Measurements from ENCODE around the gene TBX19. TPM values are rescaled to one million over a fixed set of nuclear protein-coding genes. Genes with fewer than 3 reads are reported as not detected.

The TBX19 gene
- total RNA-seq, 1 experiment from 2014 or later = 2.0 TPM

- H3K27ac ChIP-seq = no peak overlapping the region
- TF ChIP-seq CTCF (conservative IDR thresholded peaks at IDR 0.05) (no peak), EZH2 (IDR thresholded peaks at IDR 0.05; ENCODE audit: low read depth) (no peak)
- H3K36me3 ChIP-seq (ENCODE audit: low read depth) = no peaks in the 10 kb centered on the region
- BruUV-seq (replicated peaks) = no TSS peak
- no peaks in the 10 kb centered on the region for H3K9me2 ChIP-seq (ENCODE audit: insufficient read depth)
- no peak overlapping the region for H3K4me2 ChIP-seq
- ChIA-PET CTCF (interaction anchor here (1.3 to 1.8 kb wide), 5 partner anchors 79 to 293 kb away, joined by 3 to 14 read pairs (median 8); no protein-coding TSS in a partner anchor), POLR2A (ENCODE audit: unreplicated experiment) (no interaction called here)
- no peak for DNase-seq
- no peaks in the 10 kb centered on the region for H3K79me2 ChIP-seq (ENCODE audit: low read depth)
- intact Hi-C loops (cut with micrococcal nuclease; ENCODE audit: unreplicated experiment) = loop anchor here (2.0 to 10.0 kb wide), 8 partner anchors 95 to 1121 kb away; no protein-coding TSS in a partner anchor
- no peaks in the 10 kb centered on the region for H3F3A ChIP-seq (ENCODE audit: insufficient read depth, low read depth)
- H3K27me3 ChIP-seq (ENCODE audit: insufficient read depth, low read depth) = no peaks in the 10 kb centered on the region
- no peaks in the 10 kb centered on the region for H4K20me1 ChIP-seq (ENCODE audit: insufficient read depth)
- no peak overlapping the region for H3K4me3 ChIP-seq
- no peaks in the 10 kb centered on the region for H3K4me1 ChIP-seq (replicated peaks; ENCODE audit: insufficient read depth)
- no peak overlapping the region for H2AFZ ChIP-seq
- H3K9me3 ChIP-seq (ENCODE audit: insufficient read depth, low read depth) = no peaks in the 10 kb centered on the region
These were observed 62.9 kb downstream of the TBX19 start for GRCh38 chr1:168343566-168343965.

GRCh38 chr1:168344517-168344916 is 63.8 kb downstream of the TBX19 start:
- Histone ChIP-seq H3K27me3 (ENCODE audit: insufficient read depth, low read depth) (no peaks in the 10 kb centered on the region), H3K27ac (no peak overlapping the region), H3K4me1 (replicated peaks; ENCODE audit: insufficient read depth) (no peaks in the 10 kb centered on the region), H3K79me2 (ENCODE audit: low read depth) (no peaks in the 10 kb centered on the region), H3K9me3 (ENCODE audit: insufficient read depth, low read depth) (no peaks in the 10 kb centered on the region), H3K36me3 (ENCODE audit: low read depth) (no peaks in the 10 kb centered on the region), H4K20me1 (ENCODE audit: insufficient read depth) (no peaks in the 10 kb centered on the region), H3F3A (ENCODE audit: insufficient read depth, low read depth) (no peaks in the 10 kb centered on the region), H3K9me2 (ENCODE audit: insufficient read depth) (no peaks in the 10 kb centered on the region), H3K4me2 (no peak overlapping the region), H3K4me3 (no peak overlapping the region), H2AFZ (no peak overlapping the region)
- no TSS peak for BruUV-seq (replicated peaks)
- intact Hi-C loops (cut with micrococcal nuclease; ENCODE audit: unreplicated experiment) = loop anchor here (5.0 to 10.0 kb wide), 5 partner anchors 107 to 1120 kb away; no protein-coding TSS in a partner anchor
- ChIA-PET POLR2A (ENCODE audit: unreplicated experiment) (no interaction called here), CTCF (no interaction called here)
- TF ChIP-seq EZH2 (IDR thresholded peaks at IDR 0.05; ENCODE audit: low read depth) (no peak), CTCF (conservative IDR thresholded peaks at IDR 0.05) (no peak)
- no peak for DNase-seq

- no peaks in the 10 kb centered on the region for H3K27me3 ChIP-seq (ENCODE audit: insufficient read depth, low read depth)
- H3F3A ChIP-seq (ENCODE audit: insufficient read depth, low read depth) = no peaks in the 10 kb centered on the region
- ChIA-PET POLR2A (ENCODE audit: unreplicated experiment) (no interaction called here), CTCF (no interaction called here)
- TF ChIP-seq CTCF (conservative IDR thresholded peaks at IDR 0.05) = no peak
- no peak for TF ChIP-seq EZH2 (IDR thresholded peaks at IDR 0.05; ENCODE audit: low read depth)
- no peaks in the 10 kb centered on the region for H3K36me3 ChIP-seq (ENCODE audit: low read depth)
- H2AFZ ChIP-seq = no peak overlapping the region
- no peak overlapping the region for H3K4me2 ChIP-seq
- H3K4me1 ChIP-seq (replicated peaks; ENCODE audit: insufficient read depth) = no peaks in the 10 kb centered on the region
- BruUV-seq (replicated peaks) = no TSS peak
- H3K9me3 ChIP-seq (ENCODE audit: insufficient read depth, low read depth) = no peaks in the 10 kb centered on the region
- H4K20me1 ChIP-seq (ENCODE audit: insufficient read depth) = no peaks in the 10 kb centered on the region
- H3K79me2 ChIP-seq (ENCODE audit: low read depth) = no peaks in the 10 kb centered on the region
- DNase-seq = no peak
- H3K27ac ChIP-seq = no peak overlapping the region
- intact Hi-C loops (cut with micrococcal nuclease; ENCODE audit: unreplicated experiment) = loop anchor here (10.0 kb wide), 2 partner anchors 369 to 1119 kb away; no protein-coding TSS in a partner anchor
- no peaks in the 10 kb centered on the region for H3K9me2 ChIP-seq (ENCODE audit: insufficient read depth)
- H3K4me3 ChIP-seq = no peak overlapping the region
These were observed 65.3 kb downstream of the TBX19 start for GRCh38 chr1:168345939-168346338.
